K562 (cell line): ENCODE data around the gene NPTXR. TPM values are rescaled to one million over a fixed set of nuclear protein-coding genes. Genes with fewer than 3 reads are reported as not detected.
A peak's percentile ranks its signal among the peaks of the same experiment; 100 is the strongest.

Source experiments
- COPS2 ChIP-seq: fragments of 450-650 bp; conservative IDR thresholded peaks from 2 replicates; pipeline ENCODE4 v1.6.1; 2016; ENCODE audit warnings: mild to moderate bottlenecking, moderate library complexity
- DPF2 ChIP-seq: fragments of 450-650 bp; IDR thresholded peaks from 2 replicates; pipeline ENCODE4 v1.6.1; 2016
- EGR1 ChIP-seq: fragments of 450-650 bp; conservative IDR thresholded peaks from 2 replicates; pipeline ENCODE4 v1.6.1; 2017; ENCODE audit warnings: mild to moderate bottlenecking
- FOXA3 ChIP-seq, 2 experiments: fragments of 450-650 bp in 1 of 2; sonication (generic) in 1 of 2; formaldehyde crosslinking; IDR thresholded peaks in 1 of 2; conservative IDR thresholded peaks in 1 of 2; 2 replicates each; pipeline versions ENCODE4 v1.4.0 to v1.8.0; 2020 to 2022; ENCODE audit warnings: mild to moderate bottlenecking in 2 of 2, missing genetic modification reagents in 1 of 2
- HNRNPL ChIP-seq: fragments of 200-400 bp; formaldehyde crosslinking; IDR thresholded peaks from 2 replicates; pipeline ENCODE4 v1.6.1; 2017; ENCODE audit warnings: low read depth, mild to moderate bottlenecking, low read length
- MEIS2 ChIP-seq: fragments of 450-650 bp; IDR thresholded peaks from 2 replicates; pipeline ENCODE4 v1.6.1; 2014; ENCODE audit warnings: mild to moderate bottlenecking; ENCODE audit not compliant: partially characterized antibody
- NELFE ChIP-seq: IDR thresholded peaks from 2 replicates; pipeline ENCODE4 v1.6.1; 2011; ENCODE audit warnings: mild to moderate bottlenecking; ENCODE audit not compliant: insufficient read depth, insufficient read length
- PHF21A ChIP-seq: fragments of 450-650 bp; IDR thresholded peaks from 2 replicates; pipeline ENCODE4 v1.6.1; 2017; ENCODE audit warnings: low read depth, borderline replicate concordance
- SMAD1 ChIP-seq: fragments of 150-350 bp; IDR thresholded peaks from 2 replicates; pipeline ENCODE4 v1.6.1; 2014; ENCODE audit warnings: low read length, low read depth; ENCODE audit not compliant: partially characterized antibody
- SMARCE1 ChIP-seq: fragments of 450-650 bp; IDR thresholded peaks from 2 replicates; pipeline ENCODE4 v1.7.1; 2016; ENCODE audit warnings: mild to moderate bottlenecking
- SRF ChIP-seq, 2 experiments: fragments of 250-450, 450-650 bp in 1 of 2; sonication (Bioruptor Pico) in 1 of 2; sonication (generic) in 1 of 2; formaldehyde crosslinking; IDR thresholded peaks; 2 replicates each; pipeline versions ENCODE4 v1.5.0 to v1.5.1; 2020 to 2022; ENCODE audit warnings: mild to moderate bottlenecking in 1 of 2, missing genetic modification reagents in 1 of 2
- YBX1 ChIP-seq: fragments of 450-650 bp; IDR thresholded peaks from 2 replicates; pipeline ENCODE4 v1.7.1; 2016; ENCODE audit warnings: mild to moderate bottlenecking
- ZEB2 ChIP-seq: fragments of 450-650 bp; IDR thresholded peaks from 2 replicates; pipeline ENCODE4 v1.6.1; 2016
- ZKSCAN1 ChIP-seq: fragments of 150-350 bp; IDR thresholded peaks from 2 replicates; pipeline ENCODE4 v1.6.1; 2016; ENCODE audit warnings: low read depth, low read length
- ZNF347 ChIP-seq: fragments of 450-650 bp; formaldehyde crosslinking; IDR thresholded peaks from 2 replicates; pipeline ENCODE4 v1.4.0; 2020; ENCODE audit warnings: low read depth, mild to moderate bottlenecking, moderate library complexity
- polyA plus RNA-seq, 8 experiments: library from polyadenylated mRNA; depleted of rRNA in 4 of 8; stranded (reverse) in 5 of 8; unstranded in 3 of 8; fragments of >200 nt; fragmentation: Nextera tagmentation in 2 of 8; fragmentation: Illumina TruSeq in 1 of 8; extraction: Ambion mirVana in 2 of 8; extraction: Trizol in 1 of 8; gene quantifications; 2 replicates each; pipeline versions ENCODE4 v1.2.1 to v1.2.3, GENCODE V29; 2011 to 2014; ENCODE audit warnings: inconsistent platforms in 1 of 8, missing spikeins in 1 of 8
- total RNA-seq, 7 experiments: library from RNA; depleted of rRNA in 6 of 7; stranded (reverse); fragments of >200 nt in 6 of 7; fragmentation: Illumina TruSeq in 2 of 7; extraction: Trizol in 2 of 7; gene quantifications; 2 replicates each; pipeline versions ENCODE4 v1.2.1 to v1.2.3, GENCODE V29; 2011 to 2021; ENCODE audit warnings: low replicate concordance in 1 of 7
- TF ChIP-seq, protein P1 (sequence below): IDR thresholded peaks from 3 replicates; pipeline ENCODE4 v1.6.1; 2011; ENCODE audit warnings: borderline replicate concordance, mild to moderate bottlenecking, moderate library complexity; ENCODE audit not compliant: insufficient read length; ENCODE audit errors: extremely low read depth
- TF ChIP-seq, protein P2 (sequence below), 2 experiments: IDR thresholded peaks in 1 of 2; conservative IDR thresholded peaks in 1 of 2; 2 replicates each; pipeline ENCODE4 v1.6.1; 2016; ENCODE audit warnings: low read depth in 2 of 2, mild to moderate bottlenecking in 1 of 2, missing compliant biosample characterization in 1 of 2, missing genetic modification characterization in 1 of 2, moderate library complexity in 1 of 2
- TF ChIP-seq, protein P3 (sequence below): fragments of 450-650 bp; formaldehyde crosslinking; conservative IDR thresholded peaks from 2 replicates; pipeline ENCODE4 v1.4.0; 2022; ENCODE audit warnings: mild to moderate bottlenecking, missing genetic modification characterization
- TF ChIP-seq, protein P4 (sequence below), 2 experiments: fragments of 250-450 bp in 1 of 2; fragments of 450-650 bp in 1 of 2; sonication (Bioruptor Pico) in 1 of 2; IDR thresholded peaks; 2 replicates each; pipeline versions ENCODE4 v1.6.1 to v1.8.0; 2016 to 2021; ENCODE audit warnings: mild to moderate bottlenecking in 2 of 2, moderate library complexity in 2 of 2, missing compliant biosample characterization in 1 of 2, missing genetic modification characterization in 1 of 2

NPTXR gene
- total and polyA plus RNA-seq, 9 of the 15 experiments (the other 6 are each of a cell fraction or from before 2014, with no cell fraction given): 0.01 to 3.1 (median 1.1) TPM

DNA sequence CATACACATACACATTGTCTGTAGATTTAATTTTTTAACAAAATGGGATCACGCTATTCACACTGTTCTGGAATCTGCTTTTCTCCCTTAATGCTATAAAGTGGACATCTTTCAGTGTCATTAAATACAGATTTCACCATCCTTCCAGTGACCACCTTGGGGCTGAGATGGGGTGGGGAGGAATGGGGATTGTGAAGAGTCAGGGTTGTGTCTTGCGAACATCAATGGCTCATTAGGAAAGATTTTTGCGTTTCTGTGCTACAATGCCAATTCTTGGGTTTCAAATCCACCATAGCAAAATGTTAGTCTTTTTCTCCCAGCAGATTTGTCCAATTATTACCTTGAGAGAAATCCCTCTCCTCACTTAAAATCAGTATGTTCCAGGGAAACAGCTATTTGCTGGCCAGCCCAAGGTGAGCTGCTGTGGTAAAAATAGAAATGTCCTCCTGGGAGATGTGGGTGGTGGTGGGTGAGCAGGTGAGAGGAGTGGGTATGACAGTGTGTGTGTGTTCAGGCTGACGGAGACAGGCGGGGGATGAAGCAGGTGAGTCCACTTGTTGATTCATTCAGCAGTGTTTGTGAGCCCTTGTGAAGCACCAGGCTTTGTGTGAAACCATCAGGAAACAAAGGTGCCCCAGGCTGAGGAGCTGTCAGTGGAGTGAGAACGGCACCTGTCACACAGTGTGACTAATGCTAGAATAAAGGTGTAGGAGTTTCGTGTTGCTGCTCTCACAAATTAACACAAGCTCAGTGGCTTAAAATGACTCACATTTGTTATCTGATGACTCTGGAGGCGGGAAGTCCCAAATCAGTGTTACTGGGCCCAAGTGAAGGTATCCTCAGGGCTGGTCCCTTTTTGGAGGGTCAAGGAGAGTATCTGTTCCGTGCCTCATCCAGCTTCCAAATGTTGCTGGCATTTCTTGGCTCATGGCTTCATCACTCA is 29.9 kb upstream of the NPTXR start (continued):
- TF ChIP-seq, protein P1, sequence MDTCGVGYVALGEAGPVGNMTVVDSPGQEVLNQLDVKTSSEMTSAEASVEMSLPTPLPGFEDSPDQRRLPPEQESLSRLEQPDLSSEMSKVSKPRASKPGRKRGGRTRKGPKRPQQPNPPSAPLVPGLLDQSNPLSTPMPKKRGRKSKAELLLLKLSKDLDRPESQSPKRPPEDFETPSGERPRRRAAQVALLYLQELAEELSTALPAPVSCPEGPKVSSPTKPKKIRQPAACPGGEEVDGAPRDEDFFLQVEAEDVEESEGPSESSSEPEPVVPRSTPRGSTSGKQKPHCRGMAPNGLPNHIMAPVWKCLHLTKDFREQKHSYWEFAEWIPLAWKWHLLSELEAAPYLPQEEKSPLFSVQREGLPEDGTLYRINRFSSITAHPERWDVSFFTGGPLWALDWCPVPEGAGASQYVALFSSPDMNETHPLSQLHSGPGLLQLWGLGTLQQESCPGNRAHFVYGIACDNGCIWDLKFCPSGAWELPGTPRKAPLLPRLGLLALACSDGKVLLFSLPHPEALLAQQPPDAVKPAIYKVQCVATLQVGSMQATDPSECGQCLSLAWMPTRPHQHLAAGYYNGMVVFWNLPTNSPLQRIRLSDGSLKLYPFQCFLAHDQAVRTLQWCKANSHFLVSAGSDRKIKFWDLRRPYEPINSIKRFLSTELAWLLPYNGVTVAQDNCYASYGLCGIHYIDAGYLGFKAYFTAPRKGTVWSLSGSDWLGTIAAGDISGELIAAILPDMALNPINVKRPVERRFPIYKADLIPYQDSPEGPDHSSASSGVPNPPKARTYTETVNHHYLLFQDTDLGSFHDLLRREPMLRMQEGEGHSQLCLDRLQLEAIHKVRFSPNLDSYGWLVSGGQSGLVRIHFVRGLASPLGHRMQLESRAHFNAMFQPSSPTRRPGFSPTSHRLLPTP: no peak
- TF ChIP-seq, protein P2, sequence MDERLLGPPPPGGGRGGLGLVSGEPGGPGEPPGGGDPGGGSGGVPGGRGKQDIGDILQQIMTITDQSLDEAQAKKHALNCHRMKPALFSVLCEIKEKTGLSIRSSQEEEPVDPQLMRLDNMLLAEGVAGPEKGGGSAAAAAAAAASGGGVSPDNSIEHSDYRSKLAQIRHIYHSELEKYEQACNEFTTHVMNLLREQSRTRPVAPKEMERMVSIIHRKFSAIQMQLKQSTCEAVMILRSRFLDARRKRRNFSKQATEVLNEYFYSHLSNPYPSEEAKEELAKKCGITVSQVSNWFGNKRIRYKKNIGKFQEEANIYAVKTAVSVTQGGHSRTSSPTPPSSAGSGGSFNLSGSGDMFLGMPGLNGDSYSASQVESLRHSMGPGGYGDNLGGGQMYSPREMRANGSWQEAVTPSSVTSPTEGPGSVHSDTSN (CRISPR knock-in tag; IDR thresholded peaks at IDR 0.05; ENCODE audit: low read depth): no peak
- TF ChIP-seq, protein P2 (tag; conservative IDR thresholded peaks at IDR 0.05; ENCODE audit: low read depth): no peak
- TF ChIP-seq SMARCE1 (peak; percentile 66; the same call in 1 of the 2 replicates), YBX1 (no peak), HNRNPL (no peak), COPS2 (no peak), ZKSCAN1 (peak; percentile 75; the same call in 1 of the 2 replicates), SMAD1 (no peak), ZEB2 (peak; percentile 68), FOXA3 (CRISPR knock-in tag; conservative IDR thresholded peaks at IDR 0.05 in 1 of 2, IDR thresholded peaks at IDR 0.05 in 1 of 2) (no peak), ZNF347 (no peak), NELFE (no peak), SRF (CRISPR knock-in tag; IDR thresholded peaks at IDR 0.05) (no peak), DPF2 (peak; percentile 64), PHF21A (peak; percentile 79; the same call in 1 of the 2 replicates), MEIS2 (peak; percentile 62), EGR1 (peak; percentile 41)
- TF ChIP-seq, protein P3, sequence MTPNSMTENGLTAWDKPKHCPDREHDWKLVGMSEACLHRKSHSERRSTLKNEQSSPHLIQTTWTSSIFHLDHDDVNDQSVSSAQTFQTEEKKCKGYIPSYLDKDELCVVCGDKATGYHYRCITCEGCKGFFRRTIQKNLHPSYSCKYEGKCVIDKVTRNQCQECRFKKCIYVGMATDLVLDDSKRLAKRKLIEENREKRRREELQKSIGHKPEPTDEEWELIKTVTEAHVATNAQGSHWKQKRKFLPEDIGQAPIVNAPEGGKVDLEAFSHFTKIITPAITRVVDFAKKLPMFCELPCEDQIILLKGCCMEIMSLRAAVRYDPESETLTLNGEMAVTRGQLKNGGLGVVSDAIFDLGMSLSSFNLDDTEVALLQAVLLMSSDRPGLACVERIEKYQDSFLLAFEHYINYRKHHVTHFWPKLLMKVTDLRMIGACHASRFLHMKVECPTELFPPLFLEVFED: no peak
- TF ChIP-seq, protein P4, sequence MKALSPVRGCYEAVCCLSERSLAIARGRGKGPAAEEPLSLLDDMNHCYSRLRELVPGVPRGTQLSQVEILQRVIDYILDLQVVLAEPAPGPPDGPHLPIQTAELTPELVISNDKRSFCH (CRISPR knock-in tag; IDR thresholded peaks at IDR 0.05): no peak
- TF ChIP-seq, protein P4 (tag; IDR thresholded peaks at IDR 0.05): no peak
